AML-193 (cell line): ENCODE data around the gene DAAM2.

Source experiments
- DNase-seq, 2 experiments: peaks; one replicate each; lab custom pipeline; 2025; lab: John Stamatoyannopoulos, UW

The DAAM2 gene

DNA sequence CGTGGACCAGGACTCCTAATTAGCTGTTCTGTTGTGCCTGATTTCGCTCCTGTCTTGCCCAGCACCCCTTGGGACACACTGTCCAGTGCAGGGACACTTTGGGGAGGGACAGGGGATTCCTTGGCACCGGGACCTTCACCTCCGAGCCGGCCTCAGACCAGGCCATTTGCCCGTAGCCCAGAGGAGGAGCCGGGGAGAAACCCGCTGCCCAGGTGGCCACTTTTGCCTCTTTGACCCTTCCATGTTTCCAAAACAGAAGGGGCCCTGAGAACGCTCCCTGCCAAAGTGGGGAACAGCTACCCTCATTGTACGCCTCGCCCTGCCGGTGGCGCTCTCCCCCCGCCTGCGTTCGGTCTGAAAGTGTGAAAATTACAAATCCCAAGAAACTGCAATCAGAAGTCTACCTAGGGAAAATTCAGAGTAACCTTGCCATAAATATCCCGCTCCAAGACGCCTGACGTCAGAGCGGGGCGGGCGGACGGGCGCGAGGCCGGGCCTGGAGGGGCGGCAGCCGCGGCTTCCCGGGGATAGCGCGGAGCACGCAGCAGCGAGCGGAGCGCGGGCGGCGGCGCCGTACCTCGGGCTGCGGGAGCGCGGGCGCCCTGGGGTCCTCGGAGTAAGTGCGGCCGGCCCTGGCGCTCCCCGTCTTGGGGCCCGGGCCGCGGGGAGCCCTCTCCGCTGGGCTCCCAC lies at the start of gene DAAM2:
Gene DAAM2, plus strand, starts transcription at position 527 of the 690 bp plus-strand sequence. CDS start 63,927 bp downstream, outside the sequence.
- no peak for DNase-seq

DNA sequence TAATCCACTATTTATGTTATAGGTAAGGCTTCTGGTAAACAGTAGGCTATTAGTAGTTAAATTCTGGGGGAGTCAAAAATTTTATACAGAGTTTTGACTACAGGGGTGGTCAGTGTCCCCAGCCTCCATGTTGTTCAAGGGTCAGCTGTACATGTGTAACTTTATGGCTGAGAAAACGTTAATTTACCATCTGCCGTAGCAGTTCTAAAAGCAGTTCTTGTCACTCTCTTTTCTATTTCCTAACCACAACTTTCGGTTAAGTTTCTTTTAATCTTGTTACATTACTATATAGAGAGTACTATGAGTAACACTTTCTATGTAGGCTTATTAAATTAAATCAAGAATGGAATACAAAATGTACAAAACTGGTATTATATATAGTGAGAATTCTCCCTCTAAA lies 45.4 kb upstream of the DAAM2 start:
- DNase-seq: no peak

DNA sequence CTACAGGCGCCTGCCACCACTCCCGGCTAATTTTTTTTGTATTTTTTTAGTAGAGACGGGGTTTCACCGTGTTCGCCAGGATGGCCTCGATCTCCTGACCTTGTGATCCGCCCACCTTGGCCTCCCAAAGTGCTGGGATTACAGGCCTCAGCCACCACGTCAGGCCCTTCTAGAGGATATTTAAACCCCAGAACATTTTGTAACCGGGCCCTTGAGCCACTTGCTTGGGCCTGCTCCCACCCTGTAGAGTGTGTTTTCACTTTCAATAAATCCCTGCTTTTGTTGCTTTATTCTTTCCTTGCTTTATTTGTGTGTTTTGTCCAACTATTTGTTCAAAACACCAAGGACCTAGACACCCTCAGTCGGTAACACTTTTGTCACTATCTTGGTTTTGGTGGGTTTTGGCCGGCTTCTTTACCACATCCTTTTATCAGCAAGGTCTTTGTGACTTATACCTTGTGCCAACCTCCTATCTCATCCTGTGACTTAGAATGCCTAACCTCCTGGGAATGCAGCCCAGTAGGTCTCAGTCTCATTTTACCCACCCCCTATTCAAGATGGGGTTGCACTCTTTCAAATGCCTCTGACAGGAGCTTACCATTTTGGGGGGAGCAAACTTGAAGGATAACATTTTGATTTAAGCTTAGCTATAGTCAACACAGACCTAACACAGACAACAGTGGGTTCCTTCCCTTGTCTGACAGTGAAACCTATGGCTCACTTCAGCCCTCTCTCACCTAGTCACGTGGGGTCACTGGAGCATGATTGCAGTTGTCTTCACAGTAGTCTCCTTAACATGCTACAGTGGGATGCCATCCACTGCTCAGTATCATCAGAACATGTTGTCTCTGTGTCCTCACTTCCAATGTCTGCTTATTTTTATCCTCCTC lies 39.1 kb upstream of the DAAM2 start:
- DNase-seq: no peak

DNA sequence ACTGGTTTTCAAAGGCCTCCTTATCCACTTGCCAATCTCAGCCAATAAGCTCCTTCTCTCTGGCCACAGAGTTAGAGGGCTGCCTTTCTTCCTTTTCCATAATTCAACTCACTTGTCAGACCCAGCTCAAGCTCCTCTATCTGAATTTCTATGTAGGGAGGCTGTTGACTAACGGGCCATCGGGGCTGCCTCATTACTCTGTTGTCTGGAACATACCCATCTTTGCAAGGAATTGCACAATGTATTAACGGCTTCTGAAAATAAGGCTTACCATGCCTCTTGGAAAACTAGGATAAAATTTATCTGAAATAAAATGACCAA lies 38.5 kb upstream of the DAAM2 start:
- DNase-seq: no peak

DNA sequence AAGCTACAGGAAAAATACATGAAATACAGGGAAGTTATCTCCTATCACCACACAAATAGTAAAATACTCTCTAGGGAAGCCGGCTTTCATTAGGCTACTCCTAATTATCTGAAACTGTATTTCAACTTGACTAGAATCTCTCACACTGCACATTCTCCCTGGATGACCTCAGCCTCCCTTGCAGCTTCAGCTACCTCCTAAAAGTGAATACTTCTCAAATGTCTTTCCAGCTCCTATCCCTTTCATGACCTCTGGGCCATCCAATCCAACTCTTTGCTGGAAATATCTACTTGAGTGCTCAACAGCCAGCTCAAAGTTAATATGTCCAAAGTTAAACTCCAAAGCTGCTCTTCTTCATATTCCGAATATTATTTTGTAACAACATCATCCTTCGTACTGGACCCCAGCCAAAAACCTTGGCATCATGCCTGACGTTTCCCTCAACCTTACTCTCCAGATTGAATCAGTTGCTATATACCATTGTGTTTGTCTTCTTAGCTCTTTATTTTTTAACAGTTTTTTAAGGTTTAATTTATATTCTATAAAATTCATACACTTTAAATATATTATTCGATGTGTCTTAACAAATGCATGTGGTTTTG lies 37.6 kb upstream of the DAAM2 start:
- no peak for DNase-seq

DNA sequence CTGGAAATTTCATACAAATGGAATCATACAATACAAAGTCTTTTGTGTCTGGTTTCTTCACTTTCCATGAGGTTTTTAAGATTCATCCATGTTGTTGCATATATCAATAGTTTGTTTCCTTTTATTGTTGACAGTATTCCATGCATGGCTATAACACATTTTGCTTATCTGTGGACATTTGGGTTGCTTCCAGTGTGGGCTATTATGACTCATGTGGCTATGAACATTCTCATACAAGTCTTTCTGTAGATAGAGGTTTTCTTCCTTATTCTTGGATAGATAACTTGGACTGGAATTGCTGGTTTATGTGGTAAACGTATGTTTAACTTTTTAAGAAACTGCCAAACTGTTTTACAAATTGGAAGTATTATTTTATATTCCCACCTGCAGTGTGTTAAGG lies 36.9 kb upstream of the DAAM2 start:
- no peak for DNase-seq

DNA sequence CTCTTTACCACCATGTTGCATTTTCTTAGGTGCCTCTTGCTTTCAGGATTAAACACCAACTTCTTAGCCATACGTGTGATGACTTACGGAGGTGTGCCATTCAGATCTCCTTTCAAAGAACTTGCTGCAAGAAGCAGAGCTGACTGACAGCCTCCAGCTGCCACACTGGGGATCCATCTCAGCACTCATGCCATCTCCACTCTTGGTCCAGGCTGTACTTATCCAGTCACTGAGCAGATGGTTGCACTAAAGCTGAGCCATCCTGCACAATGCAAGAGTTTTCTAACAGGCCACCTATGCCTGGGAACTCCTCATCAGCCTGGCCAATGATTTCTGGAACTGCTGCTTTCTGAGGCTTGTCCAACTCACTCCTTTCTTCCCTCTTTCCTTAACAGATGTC lies 35.6 kb upstream of the DAAM2 start:
- DNase-seq: no peak

DNA sequence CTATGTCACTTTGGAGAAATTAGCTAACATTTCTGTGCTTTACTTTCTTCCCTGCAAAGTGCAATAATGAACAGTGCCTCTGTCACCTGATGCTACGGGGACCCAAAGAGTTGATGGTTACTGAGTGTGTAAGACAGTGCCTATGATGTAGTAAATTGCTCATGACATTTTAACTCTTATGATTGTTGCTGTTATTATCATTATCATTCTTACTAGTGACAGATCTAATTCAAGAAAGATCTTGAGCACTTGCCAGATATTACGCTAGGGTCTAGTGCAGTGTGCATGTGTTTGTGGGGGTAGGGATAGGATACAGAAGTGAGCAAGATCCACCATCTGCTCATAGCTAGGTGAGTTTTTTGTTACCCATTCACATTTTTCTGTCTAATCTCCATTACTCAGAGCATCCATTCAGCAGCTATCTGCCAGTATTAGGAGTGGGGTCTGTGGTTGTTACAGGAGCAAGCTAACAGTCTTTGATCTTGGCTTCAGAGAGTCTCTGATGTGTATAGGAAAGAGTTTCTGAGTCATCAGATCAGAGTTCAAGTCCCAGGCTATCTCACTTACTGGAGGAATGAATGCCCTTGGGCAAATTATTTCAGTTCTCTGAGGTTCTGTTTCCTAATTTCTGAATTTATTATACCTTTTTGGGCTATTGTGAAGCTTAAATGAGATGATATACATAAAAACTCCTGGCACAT lies 33.1 kb upstream of the DAAM2 start:
- DNase-seq: no peak

DNA sequence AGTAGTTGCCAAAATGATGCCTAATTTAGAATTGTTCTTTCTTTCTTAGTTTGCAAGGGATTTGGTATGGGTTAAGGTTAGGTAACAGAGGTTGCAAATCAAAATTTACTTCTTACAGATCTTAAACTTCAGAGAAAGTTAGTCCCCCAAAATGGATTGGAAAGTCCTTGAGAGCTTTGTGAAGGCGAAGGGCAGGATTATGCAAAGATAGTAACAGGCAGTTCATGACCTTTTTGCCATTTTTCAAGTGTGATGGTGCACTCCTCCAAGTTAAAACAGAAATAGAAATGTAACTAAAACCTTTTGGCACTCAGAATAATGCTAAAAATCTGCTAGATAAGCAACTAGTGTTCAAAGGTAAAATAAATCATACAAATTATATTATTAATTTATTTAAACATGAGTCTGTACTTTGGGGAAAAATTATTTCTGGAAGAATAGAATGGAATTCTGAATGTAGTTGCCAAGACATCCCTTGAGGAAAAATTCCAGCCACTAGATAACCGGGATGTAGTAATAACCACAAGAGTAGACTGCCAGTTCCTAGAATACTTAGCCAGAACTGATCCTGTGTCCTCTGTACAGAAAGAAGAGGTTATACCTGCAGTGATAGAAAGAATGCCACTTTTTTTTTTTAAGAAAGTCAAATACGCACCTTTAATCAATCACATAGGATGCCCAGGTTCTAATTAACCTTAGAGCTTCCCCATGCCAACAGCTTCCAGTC lies 31.8 kb upstream of the DAAM2 start:
- no peak for DNase-seq

DNA sequence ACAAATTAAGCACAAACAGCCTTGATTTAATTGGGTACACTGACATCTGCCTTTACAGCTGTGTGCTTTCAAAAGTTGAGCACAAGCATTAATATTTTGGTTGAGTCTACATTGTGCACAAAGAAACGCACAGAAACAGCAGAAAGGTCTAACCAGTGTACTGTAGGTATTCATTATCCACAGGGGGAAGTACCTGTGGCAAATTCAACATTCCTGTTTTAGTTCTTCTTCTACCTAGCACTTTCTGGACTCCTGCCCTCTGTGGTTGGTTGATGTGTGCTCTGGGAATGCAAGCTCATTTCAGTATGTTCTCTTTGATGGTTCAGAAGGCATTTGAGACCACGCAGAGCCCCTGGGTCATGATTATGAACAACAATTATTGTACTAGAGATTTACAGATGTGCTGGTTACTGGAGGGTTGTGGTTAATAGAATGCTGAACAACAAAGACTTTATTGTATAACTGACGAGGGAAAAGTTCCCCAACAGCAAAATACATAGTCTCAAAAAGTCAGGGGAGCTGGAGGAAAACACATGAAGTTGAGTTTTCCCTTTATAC lies 26.6 kb upstream of the DAAM2 start:
- no peak for DNase-seq

DNA sequence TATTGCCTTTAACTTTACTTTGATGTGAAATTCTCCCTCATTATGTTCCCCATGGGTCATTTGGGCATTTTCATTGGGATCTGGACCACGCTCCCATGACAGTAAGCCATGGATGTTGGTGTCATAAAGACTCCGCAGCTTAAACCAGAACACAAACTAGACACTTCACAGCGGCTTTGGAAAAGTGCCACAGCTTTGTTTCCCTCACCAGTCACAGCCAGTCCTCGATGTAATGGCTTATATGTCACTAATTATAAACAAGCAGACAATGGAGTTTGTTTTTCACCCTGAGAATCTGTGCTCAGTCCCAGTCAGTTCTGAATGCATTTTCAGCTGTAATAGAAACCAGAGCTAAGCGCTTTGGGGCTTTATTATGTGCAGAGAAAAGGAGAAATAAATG lies 23.2 kb upstream of the DAAM2 start:
- no peak for DNase-seq

DNA sequence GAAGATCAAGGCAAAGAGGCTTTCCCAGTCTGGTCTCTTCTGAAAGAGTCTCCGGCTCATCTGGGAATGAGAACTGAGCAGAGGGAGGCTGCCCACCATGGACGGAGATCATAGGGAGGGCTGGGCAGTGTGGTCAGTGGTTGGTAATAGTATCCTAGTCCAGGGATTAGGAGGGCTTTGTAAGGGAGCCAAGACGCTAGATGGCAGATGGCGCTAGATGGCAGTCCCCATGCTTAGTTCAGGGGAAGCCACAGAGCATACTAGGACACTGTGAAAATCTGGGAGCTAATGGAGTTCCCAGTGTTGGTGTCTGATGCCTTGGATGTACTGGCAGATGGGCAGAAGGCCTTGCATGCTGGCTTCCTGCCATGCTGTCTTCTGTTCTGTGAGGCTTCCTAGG lies 21.7 kb upstream of the DAAM2 start:
- no peak for DNase-seq

DNA sequence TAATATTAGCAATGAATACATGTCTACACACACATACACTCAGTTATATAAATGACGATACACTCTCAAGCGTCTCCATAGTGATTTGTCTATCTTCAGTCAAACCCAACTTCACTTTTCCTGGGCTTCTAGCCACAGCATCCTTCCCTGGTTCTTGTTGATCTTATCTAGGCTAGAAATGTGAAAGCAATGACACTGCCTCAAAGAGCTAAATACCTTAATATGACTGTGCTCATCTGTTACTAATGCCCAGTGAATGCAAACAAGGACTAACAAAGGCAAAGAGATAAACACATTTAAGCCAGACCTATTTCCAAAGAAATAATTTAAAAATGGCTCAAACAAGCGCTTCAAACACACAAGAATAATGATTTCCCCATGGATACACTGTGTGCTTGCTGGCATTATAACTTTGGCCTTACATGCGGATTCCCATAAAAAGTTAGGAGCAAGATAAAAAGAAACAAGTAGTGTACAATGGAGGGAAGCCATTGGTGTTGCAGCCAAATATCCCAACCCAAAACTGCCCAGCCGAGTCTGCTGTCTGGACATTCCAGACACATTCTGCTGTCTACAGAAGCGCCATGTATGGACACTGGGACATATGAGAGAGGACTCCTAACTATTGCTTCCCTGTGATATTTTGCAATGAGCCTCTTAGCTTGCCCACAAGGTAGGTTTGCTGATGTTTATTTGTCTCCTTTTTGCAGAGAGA lies 19.5 kb upstream of the DAAM2 start:
- no peak for DNase-seq

DNA sequence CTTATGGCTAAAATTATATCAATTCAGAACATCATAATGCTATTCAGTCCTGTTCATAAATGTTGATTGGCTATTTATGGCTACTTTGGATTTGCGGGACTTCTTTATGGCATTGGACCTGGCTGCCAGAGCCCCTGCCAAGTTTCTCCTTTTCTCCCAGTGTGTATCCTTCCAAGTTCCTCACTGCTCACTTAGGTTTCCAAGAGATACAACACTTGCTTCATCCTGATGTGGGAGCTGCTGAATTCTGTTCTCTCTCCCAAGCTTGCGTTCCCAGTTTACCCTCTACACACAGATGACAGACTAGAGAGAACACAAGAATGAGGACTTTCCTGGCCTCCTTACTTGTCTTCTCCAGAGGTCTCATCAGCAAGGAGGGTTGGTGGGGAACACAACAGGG lies 18.4 kb upstream of the DAAM2 start:
- no peak for DNase-seq

DNA sequence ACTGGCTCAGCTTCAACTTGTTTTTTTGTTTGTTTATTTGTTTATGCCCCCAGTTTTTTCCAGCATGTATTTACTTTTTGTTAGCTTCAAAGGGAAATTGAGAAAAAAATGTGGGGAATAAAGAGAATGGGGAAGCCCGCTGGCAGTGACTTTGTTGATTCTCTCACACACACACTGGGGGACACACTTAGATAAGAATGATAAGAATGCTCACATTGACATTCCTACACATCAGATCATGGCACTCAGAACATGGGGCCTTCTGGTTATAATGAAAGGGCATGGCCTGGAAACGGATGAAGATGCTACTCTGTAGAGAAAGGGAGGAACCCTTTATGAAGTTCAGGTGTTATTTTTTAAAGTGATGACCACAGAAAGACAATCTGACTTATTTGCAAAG lies 15.6 kb upstream of the DAAM2 start:
- no peak for DNase-seq

DNA sequence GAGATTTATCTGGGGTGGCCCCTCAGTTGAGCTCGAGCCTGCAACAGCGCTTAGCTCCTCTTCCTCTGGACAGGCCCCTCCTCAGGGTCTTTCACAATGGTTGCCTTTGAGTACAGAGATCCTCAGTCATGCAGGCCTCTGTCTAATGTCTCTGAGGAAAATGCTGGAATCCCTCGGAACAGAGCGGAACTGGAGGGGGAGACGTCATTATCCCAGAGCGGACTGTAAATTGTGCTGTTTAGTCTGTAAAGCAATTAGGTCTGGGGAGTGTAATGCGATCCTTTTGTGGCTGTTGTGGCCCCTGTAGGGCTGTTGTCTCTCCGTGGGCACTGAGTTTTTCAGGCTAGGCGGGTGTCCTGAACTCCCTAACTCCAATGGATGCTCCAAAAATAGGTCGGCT lies 15.0 kb upstream of the DAAM2 start:
- DNase-seq: no peak

DNA sequence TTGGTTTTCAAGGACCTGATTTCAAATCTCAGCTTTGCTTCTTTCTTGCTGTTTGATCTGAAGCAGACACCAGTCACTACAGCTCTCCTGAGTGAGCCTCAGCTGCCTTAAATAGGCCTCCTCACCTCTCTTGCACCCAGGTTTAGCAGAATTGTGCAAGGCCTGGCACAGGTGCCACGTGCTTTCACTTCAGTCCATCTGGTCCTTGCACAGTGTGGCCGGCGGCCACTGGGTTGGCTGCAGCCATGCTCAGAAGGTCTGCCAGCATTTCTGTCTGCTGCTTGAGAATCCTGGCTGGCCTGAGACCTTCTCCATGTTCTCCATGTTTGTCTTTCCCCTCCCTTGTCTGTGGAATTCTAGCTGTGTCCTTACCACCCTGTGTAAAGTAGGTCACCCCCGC lies 14.5 kb upstream of the DAAM2 start:
- DNase-seq: no peak

DNA sequence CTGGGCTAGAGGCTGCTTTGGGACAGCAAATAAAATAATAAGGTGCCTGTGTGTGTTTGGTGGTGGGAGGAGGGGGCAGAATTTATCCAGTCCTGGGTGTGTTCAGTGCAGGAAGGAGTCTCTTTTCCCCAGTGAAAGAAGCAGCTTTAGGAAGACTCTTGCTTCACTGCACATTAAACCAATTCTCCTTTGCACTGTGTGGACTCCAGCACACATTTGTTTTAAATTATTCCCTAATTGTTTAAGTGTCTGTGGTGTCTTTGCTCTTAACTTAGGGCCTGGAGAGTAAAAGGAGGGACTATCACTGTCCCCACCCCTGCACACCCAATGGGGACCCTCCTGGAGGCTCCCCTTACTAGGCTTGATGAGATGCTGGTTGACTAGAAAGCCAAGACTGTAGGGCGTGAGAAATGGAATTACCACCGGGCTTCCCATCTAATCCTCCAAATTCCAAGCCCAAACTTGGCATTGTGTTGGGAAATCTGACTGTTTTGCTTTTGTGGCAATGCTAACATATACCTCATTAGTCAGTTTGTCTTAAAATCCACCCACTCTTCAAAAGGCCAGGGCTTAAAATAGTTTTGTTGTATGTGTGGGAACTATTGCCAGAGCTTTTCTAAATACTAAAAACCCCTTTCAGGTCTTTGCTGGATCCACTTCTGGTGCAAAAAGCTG lies 13.5 kb upstream of the DAAM2 start:
- DNase-seq: no peak

DNA sequence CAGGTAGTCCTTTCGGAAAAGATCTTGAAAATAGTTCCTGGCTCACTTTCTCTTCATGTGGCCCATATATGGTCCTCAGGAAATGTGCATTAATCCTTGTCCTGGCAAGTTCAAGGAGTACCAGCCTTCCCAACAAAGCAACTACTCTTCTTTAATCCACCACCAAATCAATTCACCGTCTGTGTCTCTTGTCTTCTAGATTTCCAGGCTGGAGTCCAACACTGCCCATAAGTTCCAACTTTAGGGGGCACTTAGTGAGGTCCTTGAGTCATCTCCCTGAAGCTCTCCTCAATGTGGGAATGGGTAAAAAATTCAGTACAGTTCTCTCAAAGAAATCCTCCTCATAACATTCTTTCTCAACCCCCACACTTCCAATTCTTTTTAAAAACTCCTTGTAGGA lies 6.9 kb upstream of the DAAM2 start:
- DNase-seq: no peak

DNA sequence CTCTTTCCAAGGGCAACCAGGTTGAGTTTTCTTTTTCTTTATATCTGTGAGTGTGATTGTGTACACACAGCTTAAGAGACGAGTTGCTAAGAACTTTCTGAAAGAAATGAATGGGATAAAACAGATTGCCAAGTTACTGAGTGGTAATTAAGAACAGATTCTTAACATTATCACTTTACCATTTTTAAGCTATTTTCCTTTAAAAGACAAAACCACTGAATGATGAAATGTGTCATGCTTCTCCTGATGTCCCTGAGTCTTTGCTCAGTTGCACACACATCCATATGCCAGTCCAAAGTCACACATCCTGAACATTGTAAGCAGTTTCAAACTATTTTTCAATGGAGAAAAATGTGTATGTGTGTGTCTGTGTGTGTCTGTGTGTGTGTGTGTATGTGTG lies 5.5 kb upstream of the DAAM2 start:
- no peak for DNase-seq
